ENCODE results near the gene CUX1. TPM values are rescaled to one million over a fixed set of nuclear protein-coding genes. Genes with fewer than 3 reads are reported as not detected.

The CUX1 gene
- total RNA-seq, 1 experiment from 2014 or later = 53.5 TPM

GRCh38 chr7:102028206-102028826, 210.9 kb downstream of the CUX1 start:
- H3K4me3 Mint-ChIP-seq = no peak overlapping the region
- Histone ChIP-seq H4K5ac (ENCODE audit: insufficient read length, low read depth, low read length) (no peak overlapping the region), H3K4me1 (ENCODE audit: insufficient read depth, low read length) (no peaks in the 10 kb centered on the region; the same call in 1 of the 2 replicates), H3K27ac (ENCODE audit: insufficient read length, low read depth, low read length) (no peak overlapping the region), H3K4me2 (ENCODE audit: insufficient read depth, insufficient read length, low read length) (no peak overlapping the region), H3K79me1 (ENCODE audit: insufficient read depth, low read depth, low read length, poor library complexity, severe bottlenecking) (no peaks in the 10 kb centered on the region), H3K27me3 (ENCODE audit: insufficient read depth, low read length) (no peaks in the 10 kb centered on the region), H3T11ph (ENCODE audit: low read length) (no peak overlapping the region), H2AFZ (ENCODE audit: low read length) (no peak overlapping the region), H2BK20ac (ENCODE audit: low read depth, low read length, poor library complexity, severe bottlenecking) (no peak overlapping the region), H3K56ac (ENCODE audit: insufficient read length, low read depth, low read length) (no peak overlapping the region), H4K91ac (ENCODE audit: insufficient read length, low read depth, low read length) (no peak overlapping the region), H3K14ac (ENCODE audit: insufficient read depth, low read length) (no peak overlapping the region; the same call in 1 of the 2 replicates), H3K18ac (ENCODE audit: insufficient read length, low read depth, low read length) (no peak overlapping the region), H2AK5ac (ENCODE audit: insufficient read length, low read length) (no peak overlapping the region), H3K4ac (ENCODE audit: low read depth, low read length) (no peak overlapping the region), H3K9ac (ENCODE audit: extremely low read depth, insufficient read length, low read length) (no peak overlapping the region), H2BK5ac (ENCODE audit: insufficient read length, low read length) (no peak overlapping the region), H3K23me2 (ENCODE audit: insufficient read length, low read depth, low read length, poor library complexity, severe bottlenecking) (no peaks in the 10 kb centered on the region), H4K20me1 (ENCODE audit: control insufficient read depth, insufficient read depth, insufficient read length) (no peaks in the 10 kb centered on the region), H3K23ac (ENCODE audit: insufficient read length, low read depth, low read length) (no peak overlapping the region), H3K79me2 (ENCODE audit: insufficient read depth, low read length) (no peaks in the 10 kb centered on the region), H3K9me3 (ENCODE audit: control insufficient read depth, low read depth, low read length) (no peaks in the 10 kb centered on the region), H4K8ac (replicated peaks; ENCODE audit: insufficient read length, low read depth, low read length) (no peak overlapping the region), H2BK12ac (ENCODE audit: insufficient read length, low read depth, low read length) (no peak overlapping the region), H2BK15ac (ENCODE audit: low read depth, low read length) (no peak overlapping the region), H2BK120ac (ENCODE audit: low read depth, low read length, poor library complexity, severe bottlenecking) (no peak overlapping the region)
- H3K27ac Mint-ChIP-seq = peak overlapping the region in 2 of 3 experiments; percentile 28 to 88; a peak in 1 of 7 replicates
- WGBS (ENCODE audit: extremely low coverage, insufficient read length, low lambda C conversion rate) = no CpG with 5 or more reads among the region's 18 CpGs
- no peaks in the 10 kb centered on the region; the same call in 1 of the 2 replicates for H3K27me3 Mint-ChIP-seq (ENCODE audit: low read depth)
- DNase-seq = no peak
- no peaks in the 10 kb centered on the region for H3K9me3 Mint-ChIP-seq
- TF ChIP-seq CTCF (conservative IDR thresholded peaks at IDR 0.05) = no peak
- peaks cover 0 to 11% (median 0%) of the 10 kb centered on the region in 3 experiments; a peak in 4 of 7 replicates for H3K36me3 Mint-ChIP-seq (ENCODE audit: insufficient read depth in 1 of 3, low read depth in 3 of 3)
- peaks cover 12 to 21% of the 10 kb centered on the region in 2 experiments for H3K4me1 Mint-ChIP-seq

All from H9 (cell line).